Measurements from ENCODE around the gene SYDE1.
A peak's percentile ranks its signal among the peaks of the same experiment; 100 is the strongest.

Gene SYDE1

DNA sequence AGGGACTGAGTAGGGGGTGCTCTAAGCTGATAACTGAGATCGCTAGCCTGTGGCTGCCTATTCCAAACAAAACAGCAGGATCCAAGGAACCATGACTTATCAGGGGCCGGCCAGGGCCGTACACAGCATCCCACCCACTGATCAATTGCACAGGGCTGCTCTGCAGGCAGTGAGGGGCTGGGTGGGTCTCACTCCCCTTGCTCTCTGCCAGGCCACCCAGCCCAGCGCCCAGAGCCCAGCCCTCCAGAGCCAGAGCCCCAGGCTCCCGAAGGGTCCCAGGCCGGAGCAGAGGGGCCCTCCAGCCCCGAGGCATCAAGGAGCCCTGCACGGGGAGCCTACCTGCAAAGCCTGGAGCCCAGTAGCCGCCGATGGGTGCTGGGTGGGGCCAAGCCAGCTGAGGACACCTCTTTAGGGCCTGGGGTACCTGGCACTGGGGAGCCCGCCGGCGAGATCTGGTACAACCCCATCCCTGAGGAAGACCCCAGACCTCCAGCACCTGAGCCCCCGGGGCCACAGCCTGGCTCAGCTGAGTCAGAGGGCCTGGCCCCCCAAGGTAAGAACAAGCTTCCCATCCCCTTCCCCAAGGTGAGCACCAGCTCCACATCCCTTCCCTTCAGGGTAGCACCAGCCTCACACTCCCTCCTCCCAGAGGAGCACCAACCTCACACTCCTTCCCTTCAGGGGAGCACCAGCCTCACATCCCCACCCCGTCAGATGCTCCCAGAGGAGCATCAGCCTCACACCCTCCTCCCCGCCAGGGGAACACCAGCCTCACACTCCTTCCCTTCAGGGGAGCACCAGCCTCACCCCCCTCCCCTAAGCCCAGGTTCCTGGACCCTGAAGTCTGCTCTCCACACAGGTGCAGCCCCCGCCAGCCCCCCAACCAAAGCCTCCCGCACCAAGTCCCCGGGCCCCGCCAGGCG is 1.9 kb downstream of the SYDE1 start:
- no peak for DNase-seq

DNA sequence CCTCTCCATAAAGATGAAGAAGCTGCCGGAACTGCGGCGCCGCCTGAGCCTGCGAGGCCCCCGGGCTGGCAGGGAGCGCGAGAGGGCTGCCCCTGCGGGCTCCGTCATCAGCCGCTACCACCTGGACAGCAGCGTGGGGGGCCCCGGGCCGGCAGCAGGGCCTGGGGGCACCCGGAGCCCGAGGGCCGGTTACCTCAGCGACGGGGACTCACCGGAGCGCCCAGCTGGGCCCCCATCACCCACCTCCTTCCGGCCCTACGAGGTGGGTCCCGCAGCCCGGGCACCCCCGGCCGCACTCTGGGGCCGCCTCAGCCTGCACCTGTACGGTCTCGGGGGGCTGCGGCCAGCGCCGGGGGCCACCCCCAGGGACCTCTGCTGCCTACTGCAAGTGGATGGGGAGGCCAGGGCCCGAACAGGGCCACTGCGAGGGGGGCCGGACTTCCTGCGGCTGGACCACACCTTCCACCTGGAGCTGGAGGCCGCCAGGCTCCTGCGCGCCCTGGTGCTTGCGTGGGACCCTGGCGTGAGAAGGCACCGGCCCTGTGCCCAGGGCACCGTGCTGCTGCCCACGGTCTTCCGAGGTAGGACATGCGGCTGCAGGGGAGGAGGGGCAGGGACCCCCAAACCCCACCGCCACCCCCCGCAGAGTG is 2.7 kb downstream of the SYDE1 start:
- no peak for DNase-seq

DNA sequence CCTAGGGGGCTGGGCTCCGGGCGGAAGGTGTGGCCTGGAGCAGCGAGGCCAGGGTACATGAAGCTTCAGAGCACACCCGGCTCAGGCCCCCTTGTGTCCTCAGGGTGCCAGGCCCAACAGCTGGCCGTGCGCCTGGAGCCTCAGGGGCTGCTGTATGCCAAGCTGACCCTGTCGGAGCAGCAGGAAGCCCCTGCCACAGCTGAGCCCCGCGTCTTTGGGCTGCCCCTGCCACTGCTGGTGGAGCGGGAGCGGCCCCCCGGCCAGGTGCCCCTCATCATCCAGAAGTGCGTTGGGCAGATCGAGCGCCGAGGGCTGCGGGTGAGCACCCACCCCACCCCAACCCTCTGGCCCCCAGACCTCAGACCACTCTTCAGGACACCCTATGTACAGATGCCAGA is 3.2 kb downstream of the SYDE1 start:
- no peak for DNase-seq

DNA sequence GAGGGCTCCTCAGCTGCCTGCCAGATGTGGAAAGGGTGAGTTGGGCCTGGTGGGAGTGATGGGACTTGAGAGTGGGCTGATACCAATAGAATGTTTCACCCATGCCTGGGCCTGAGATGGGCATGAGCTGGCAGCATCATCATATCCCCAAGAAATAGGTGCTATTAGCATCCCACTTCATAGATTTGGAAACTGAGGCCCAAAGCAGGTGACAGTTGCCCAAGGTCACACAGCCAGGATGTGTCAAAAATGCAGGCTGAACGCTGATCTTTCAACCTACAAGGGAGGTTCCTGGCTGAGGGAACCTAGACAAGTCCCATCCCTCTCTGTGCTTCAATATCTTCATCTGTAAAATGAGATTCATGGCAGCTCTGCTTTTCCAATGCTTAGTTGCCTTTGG is 4.6 kb downstream of the SYDE1 start:
- no peak for DNase-seq

DNA sequence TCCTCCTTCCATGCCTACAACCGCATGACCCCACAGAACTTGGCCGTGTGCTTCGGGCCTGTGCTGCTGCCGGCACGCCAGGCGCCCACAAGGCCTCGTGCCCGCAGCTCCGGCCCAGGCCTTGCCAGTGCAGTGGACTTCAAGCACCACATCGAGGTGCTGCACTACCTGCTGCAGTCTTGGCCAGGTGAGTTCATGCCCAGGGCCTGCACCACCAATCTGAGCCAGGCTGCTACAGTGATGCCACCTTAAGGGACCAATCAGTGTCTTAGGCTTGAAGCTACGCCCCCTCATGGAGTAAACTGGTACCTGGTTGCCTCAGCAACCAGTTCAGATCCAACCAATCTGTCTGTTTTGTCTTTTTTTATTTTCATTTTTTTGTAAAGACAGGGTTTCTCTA is 5.2 kb downstream of the SYDE1 start:
- DNase-seq, result no peak

DNA sequence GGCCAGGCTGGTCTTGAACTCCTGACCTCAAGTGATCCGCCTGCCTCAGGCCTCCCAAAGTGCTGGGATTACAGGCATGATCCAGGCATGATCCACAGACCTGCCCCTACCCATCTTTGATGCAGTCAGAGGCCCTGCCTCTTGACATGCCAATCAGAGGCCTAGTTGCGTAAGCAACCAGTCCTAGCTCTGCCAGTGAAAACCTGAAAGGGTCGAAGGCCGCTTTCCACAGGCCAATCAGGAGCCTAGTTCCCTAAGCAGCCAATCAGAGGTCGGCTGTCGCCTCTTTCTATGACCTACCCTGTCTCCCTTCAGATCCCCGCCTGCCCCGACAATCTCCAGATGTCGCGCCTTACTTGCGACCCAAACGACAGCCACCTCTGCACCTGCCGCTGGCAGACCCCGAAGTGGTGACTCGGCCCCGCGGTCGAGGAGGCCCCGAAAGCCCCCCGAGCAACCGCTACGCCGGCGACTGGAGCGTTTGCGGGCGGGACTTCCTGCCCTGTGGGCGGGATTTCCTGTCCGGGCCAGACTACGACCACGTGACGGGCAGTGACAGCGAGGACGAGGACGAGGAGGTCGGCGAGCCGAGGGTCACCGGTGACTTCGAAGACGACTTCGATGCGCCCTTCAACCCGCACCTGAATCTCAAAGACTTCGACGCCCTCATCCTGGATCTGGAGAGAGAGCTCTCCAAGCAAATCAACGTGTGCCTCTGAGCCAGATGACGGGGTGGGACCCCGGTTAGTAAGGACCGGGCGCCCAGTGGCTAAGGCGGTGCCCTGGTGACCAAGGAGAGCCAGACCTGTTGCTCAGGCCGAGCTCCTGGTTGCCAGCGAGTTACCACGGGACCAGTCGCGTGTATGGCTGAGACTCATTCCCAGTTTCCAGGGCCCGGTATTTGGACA is 6.3 kb downstream of the SYDE1 start:
- no peak for DNase-seq

DNA sequence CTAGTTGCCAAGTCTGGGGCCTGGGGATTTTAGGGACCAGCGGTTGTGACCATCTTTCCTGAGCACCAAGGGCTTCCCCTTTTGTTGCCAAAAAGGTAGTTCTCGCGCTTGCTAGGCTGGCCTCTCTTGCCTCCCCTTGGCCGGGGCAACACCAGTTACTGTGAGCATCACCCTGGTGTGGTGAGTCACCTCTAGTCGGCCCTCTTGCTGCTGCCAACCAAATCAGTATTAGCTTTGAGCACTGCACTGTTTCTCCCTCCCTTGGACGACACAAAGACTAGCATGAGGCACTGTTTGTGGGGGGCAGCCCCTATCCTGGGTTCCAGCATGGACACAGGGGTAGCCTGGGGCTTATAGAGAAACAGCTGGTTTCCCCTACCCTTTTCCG is 6.9 kb downstream of the SYDE1 start:
- DNase-seq, result no peak

DNA sequence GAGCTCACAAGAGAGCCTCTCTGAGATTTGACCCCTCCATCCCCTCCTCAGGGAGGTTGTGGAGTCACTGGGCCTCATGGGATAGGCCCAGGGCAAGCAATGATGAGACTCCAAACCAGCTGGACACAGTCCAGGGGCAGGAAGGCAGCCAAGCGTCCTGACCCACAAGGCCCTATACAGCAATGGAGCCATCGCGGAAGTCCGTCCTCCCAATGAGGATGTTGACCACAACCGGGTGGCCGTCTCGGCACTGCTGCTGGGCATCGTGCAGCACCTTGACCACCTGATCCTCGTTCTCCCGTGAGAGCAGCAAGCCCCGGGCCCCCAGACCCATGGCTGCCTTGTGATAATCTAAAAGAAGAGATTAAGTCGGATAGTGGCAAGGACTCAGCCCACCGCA is 7.9 kb downstream of the SYDE1 start:
- DNase-seq, result no peak

DNA sequence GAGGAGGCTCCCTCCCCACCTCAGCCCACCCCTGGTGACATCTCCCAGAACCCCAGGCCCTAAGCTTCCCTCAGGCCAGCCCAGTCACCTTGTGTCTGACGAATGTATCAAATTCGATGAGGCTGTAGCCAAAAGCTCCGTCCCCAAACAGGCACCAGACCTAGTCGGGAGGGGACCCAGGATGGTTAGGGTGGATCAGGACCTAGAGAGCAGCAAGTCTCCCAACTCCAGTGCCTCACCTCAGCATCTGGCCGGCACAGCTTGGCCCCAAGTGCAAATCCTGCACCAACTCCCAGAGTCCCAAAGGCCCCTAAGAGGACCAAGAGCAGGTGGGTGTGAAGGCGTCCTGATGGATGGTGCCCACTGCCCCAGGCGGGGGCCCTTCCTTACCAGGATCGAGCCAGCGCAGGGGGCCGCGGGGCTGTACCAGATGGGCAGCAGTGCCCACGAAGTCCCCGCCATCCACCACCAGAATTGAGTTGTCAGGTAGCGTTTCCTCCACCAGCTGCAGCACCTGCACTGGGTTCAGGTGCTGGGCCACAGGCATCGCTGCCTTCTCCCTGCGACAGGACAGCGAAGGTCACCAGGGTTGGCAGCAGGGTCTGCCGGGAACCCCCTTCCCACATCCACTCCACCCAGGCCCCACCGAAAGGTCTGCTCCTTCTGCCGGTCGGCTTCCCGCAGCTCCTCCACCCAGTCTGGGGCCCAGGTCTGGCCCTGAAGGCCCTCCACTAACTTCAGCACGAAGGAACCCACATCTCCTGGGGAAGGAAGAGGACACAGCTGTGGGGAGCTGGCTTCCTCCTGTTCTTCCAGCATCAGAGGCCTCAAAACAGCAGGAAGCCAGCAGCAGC is 8.8 kb downstream of the SYDE1 start:
- no peak for DNase-seq

DNA sequence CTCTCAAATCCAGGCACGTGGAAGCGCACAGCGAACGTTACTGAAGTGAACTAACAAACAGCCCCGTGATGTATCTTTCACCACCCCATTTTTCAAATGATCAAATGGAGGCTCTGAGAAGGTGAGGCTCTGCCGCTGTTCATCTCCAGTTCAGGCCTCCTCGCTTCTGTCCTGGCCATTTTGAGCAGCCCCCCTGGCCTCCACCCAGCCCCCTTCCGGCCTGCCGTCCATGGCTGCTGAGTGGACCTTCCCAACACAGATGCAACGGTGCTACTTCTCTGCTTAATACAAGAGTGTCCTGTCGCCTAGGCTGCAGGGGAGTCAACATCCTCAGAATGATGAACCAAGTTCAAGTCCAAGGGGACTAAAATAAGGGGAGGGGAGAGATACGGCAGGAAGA is 9.7 kb downstream of the SYDE1 start:
- no peak for DNase-seq

DNA sequence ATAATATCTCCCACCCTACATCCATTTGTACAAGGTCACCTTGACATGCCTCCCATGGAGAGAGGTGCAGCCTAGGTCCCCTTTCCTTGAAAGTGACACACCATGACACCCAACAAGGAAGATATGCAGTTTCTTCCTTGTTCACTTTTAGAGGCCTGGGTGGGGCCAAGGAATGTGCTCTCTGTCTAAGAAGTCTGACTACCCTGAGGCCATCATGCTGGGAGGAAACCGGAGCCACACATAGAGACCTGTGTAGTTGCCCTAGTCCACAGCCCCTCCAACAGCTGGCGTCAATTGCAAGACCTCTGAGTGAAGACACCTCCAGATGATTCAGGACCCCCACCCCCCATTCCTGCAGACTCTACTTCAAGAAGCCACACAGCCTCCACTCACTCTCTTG is 11.0 kb downstream of the SYDE1 start:
- no peak for DNase-seq

DNA sequence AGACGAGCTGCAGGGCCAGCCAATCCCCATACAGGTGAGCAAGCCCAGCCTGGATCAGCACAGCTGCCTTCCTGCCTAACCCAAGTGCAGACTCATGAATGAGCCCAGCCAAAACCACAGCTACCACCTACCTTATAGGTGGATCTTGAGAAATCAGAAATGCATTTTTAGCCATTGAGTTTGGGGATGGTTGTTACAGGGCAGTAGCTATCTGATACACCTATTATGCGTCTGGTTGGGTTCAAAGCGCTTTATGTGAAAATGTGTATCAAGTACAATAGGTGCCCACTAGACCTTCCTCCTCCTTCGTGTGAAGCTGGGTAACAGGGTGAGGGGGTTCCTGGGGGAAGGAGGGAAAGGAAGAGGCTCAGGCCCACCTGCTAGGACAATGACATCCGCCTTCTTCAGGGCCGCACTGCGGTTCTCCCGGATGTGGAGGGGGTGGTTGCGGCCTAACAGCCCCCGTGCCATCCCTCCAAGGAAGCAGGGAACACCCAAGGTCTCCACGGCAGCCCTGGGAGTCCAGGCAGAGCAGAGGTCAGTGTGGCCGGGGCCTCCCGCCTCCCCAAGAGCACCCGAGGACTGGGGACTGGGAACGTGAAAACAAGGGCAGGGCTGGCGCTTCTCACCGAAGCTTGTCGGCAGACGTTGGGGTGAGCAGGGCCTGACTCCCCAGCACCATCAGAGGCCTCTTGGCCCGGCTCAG is 11.7 kb downstream of the SYDE1 start:
- DNase-seq, result no peak

DNA sequence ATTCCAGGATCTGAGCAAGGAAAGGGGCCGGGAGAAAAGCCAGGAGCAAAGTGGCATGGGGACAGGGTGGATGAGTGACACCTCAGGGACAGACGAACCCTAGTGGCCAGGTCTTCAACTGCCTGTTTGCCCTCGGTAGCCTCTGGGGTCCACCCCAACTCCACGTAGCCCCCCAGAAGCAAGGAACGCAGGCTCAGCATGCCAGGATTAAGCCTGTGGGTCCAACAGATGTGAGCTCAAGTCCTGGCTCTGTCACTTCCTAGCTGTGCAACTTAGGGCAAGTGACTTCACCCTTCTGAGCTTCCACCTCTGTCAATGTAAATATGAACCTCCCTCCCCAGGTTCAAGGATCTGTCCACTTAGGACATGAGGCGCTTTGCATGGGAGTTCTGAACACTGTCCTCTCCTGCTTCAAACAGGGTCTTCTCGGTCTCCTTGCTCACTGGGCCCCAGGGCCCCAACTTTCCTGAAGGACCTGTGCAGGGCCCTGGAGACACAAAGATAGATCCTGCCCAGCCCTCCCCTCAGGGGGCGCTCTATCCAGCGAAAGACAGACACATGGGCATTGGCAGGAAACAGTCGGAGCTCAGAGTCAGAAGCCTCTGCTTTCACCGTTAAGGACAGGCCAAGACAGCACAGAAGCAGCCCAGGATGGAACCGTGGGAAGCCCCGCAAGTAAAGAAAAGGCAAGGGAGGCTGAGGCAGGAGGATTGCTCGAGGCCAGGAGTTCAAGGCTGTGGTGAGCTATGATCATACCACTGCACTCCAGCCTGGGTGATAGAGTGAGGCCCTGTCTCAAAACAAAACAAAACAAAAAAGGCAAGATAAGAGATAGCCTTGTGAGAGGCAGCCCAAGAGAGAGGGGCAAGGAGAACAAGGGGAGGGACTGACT is 13.2 kb downstream of the SYDE1 start:
- DNase-seq, result no peak

DNA sequence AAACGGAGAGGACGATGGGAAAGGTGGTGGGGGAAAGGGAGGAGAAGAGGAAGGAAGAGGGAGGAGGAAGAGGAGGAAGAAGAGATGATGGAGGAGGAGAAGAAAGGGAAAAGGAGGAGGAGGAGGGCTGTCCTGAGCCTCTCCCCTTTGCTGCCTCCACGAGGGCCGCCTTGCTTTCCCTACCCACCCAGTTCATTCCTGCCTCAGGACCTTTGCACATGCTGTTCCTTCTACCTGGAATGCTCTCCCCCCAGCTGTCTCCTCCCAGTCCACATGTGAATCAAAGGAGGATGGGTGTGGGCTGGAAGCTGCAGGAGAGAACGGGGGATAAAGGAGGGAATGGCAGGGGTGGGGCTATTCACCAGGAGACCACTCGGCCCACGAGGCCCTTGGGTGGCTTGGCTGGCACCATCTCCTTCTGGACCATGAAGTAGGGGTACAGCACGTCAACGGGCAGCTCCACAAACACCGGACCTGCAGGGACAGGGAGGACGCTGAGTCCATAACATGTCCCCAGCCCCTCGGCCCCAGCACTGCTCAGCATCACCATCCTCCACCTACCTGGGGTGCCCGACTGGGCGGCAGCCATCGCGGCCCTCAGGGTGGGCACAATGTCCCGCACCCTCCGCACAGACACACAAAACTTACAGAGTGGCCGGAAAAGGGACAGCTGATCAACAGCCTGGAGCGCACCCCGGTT is 15.3 kb downstream of the SYDE1 start:
- no peak for DNase-seq

DNA sequence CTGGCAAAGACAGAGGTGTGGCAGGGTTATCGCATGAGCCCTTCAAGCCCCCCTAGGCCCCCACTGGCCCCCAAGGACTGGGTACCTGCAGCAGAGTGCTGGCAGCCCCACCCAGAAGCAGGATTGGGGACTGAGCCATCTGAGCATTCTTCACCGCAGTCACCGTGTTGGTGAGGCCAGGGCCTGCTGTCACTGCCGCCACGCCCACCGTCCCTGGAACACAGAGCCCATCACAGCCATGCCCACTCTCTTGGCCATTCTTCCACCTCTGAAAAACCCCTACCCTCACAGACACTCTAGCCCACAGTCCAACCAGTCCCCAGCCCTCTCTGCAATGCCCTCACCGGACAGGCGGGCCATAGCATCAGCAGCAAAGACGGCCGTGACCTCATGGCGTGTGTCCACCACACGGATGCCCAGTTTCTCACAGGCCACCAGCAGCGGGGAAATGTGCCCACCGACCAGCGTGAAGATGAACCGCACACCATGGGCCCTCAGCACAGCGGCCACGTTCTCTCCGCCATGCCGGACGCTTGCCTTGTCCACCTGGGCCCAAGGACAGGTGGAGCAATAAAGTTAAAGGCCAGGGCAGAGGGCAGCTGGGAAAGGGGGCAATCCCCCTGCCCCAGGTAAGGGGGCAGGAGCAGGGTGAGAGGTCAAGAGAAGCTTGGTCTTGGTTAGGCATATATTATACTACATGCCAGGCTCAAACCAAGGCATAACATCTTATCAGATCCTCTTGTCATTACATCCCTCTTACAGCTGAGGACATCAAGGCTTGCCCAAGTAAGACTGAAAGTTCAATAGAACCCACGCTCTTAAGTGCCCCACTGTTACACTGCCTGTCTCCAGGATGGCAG is 16.1 kb downstream of the SYDE1 start:
- DNase-seq, result no peak

DNA sequence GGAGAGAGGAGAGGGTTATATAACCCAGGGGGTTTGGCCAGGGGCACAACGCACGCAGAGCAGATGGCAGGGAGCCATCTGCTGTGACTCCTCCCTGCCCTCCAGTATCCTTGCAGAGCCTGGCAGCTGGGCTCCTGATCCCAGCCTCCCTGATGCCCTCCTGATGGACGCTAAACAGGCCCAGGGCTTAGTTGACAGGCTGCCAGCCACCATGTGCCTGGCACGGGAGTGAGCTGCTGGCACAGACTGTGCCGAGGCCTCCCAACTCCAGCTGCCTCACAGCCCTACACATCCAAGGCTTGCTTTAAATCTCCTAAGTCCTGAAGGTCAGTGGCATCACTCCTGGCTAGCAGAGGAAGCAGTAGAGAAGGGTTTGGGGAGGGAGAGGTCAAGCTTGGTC is 16.7 kb downstream of the SYDE1 start:
- no peak for DNase-seq

DNA sequence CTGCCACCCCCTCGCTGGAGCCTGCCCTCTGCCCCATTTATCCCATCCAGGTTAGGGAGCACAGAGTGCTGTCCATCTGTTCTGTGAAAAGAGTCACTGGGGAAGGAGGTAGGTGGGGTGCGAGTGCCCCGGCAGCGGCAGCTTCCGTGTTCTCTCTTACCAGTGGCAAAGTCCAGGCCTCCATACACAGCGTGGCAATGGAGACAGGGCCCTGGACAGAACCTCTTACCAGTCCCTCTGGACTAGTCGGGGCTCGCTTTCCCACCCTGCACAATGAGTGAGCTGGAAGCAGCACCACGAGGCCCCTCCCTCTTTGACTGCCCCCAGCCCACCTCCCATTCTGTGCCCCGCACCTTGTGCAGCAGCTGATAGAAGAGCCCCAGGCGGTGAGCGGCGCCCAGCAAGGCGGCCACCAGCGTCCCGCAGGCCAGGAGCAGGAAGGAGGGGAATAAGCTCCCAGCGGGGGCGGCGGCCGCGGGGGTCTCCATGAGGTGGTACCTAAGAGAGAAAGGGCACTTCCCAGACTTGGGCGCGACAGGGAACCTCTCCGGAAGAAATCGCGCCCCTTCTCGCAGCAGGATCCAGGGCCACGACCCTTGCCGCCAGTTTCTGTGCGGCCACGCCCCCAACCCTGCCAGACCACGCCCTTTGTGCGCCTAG is 17.5 kb downstream of the SYDE1 start:
- no peak for DNase-seq

DNA sequence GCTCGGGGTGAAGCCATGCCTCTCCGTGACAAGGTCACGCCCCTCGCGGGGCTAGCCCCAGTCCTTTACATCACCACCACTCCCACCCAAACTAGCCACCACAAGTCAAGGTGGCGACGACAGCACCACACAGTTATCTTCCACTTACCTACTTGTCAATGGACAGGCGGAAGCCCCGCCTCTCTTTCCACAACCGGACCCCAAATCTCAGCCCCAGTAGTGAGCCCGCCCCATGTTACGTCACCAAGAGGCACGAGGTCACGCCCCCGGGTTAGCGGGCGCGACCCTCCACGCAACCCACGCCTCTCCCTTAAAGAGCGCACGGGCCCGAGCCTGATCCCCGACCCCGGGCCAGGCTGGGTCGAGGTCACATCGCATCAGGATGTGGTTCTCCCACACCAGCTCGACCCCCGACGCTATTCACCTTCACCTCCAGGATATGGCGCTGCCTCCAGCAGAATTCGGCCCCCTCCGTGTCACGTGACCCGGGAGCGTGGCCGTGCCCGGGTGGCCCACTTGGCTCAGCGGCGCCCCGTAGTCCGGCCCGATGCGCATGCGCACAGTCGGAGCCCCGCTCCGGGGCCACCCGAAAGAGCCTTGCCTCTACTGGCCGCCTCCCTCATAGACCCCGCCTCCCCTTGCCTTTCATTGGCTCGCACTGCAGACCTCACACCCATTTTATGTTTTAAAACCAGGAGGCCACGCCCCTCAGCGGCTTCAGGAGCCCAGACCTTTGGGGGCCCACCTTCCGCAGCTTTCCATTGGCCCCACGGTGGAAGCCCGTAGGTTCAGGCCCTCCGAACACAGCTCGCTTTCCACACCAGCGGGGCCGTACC is 18.2 kb downstream of the SYDE1 start:
- peak; percentile 97 for DNase-seq
